ENCODE results near the gene PABPC3.

The PABPC3 gene

DNA sequence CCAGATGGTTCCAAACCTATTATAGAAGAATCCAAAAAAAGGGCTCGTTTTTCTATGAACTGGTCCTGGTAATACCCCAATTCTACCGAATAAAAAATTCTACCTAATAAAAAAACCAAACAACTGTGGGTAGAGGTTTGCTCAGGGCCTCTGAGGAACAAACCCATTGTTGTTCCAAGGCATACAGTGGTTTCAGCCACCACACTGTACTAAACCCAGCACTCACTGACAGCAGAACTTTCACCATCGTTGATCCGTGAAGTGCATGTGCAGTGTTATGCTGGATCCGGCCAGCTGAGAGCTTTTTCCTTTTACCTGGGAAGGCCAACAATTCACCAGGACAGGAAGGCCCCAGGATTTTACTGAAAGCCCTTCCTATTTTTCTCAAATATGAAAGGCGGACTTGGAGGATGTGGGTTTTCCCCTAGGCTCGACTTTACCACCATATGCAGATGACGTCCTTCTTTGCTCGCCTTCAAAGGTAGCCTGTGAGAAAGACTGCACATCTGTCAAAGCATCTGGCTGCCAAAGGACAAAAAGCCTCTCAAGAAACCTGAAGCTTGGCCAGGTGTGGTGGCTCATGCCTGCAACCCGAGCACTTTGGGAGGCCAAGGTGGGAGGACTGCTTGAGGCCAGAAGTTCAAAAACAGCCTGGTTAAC is 7.2 kb upstream of the PABPC3 start:
- Histone ChIP-seq H3K4me1 (ENCODE audit: low read length) (peaks cover 26% of the 10 kb centered on the region), H3K27me3 (ENCODE audit: low read depth, low read length) (peaks cover 11% of the 10 kb centered on the region), H3K9me3 (ENCODE audit: insufficient read depth, low read length) (no peaks in the 10 kb centered on the region), H2AFZ (ENCODE audit: low read depth, low read length) (peak overlapping the region; percentile 32; the same call in 1 of the 2 replicates), H3K4me3 (ENCODE audit: low read length) (peak overlapping the region; percentile 49), H3K27ac (ENCODE audit: low read length) (no peak overlapping the region), H4K20me1 (ENCODE audit: insufficient read depth, low read length) (no peaks in the 10 kb centered on the region), H3K9ac (ENCODE audit: low read length) (peak overlapping the region; percentile 22; the same call in 1 of the 2 replicates), H3K4me2 (ENCODE audit: low read length) (peak overlapping the region; percentile 69), H3K79me2 (ENCODE audit: low read length) (no peaks in the 10 kb centered on the region), H3K36me3 (replicated peaks; ENCODE audit: low read depth, low read length) (no peaks in the 10 kb centered on the region)
- no peak for TF ChIP-seq EZH2phosphoT487 (IDR thresholded peaks at IDR 0.05; ENCODE audit: low read depth)
- TF ChIP-seq, protein P1, sequence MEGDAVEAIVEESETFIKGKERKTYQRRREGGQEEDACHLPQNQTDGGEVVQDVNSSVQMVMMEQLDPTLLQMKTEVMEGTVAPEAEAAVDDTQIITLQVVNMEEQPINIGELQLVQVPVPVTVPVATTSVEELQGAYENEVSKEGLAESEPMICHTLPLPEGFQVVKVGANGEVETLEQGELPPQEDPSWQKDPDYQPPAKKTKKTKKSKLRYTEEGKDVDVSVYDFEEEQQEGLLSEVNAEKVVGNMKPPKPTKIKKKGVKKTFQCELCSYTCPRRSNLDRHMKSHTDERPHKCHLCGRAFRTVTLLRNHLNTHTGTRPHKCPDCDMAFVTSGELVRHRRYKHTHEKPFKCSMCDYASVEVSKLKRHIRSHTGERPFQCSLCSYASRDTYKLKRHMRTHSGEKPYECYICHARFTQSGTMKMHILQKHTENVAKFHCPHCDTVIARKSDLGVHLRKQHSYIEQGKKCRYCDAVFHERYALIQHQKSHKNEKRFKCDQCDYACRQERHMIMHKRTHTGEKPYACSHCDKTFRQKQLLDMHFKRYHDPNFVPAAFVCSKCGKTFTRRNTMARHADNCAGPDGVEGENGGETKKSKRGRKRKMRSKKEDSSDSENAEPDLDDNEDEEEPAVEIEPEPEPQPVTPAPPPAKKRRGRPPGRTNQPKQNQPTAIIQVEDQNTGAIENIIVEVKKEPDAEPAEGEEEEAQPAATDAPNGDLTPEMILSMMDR (IDR thresholded peaks at IDR 0.05; ENCODE audit: low read depth, low read length), result no peak

DNA sequence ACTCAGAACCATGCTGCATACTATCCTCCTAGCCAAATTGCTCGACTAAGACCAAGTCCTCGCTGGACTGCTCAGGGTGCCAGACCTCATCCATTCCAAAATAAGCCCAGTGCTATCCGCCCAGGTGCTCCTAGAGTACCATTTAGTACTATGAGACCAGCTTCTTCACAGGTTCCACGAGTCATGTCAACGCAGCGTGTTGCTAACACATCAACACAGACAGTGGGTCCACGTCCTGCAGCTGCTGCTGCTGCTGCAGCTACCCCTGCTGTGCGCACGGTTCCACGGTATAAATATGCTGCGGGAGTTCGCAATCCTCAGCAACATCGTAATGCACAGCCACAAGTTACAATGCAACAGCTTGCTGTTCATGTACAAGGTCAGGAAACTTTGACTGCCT is 1.5 kb downstream of the PABPC3 start:
- TF ChIP-seq EZH2phosphoT487 (IDR thresholded peaks at IDR 0.05; ENCODE audit: low read depth), result no peak
- TF ChIP-seq, protein P1 (IDR thresholded peaks at IDR 0.05; ENCODE audit: low read depth, low read length), result no peak
- Histone ChIP-seq H3K36me3 (replicated peaks; ENCODE audit: low read depth, low read length) (no peaks in the 10 kb centered on the region), H3K9me3 (ENCODE audit: insufficient read depth, low read length) (no peaks in the 10 kb centered on the region), H3K9ac (ENCODE audit: low read length) (no peak overlapping the region), H3K27me3 (ENCODE audit: low read depth, low read length) (no peaks in the 10 kb centered on the region), H4K20me1 (ENCODE audit: insufficient read depth, low read length) (no peaks in the 10 kb centered on the region), H3K27ac (ENCODE audit: low read length) (no peak overlapping the region), H2AFZ (ENCODE audit: low read depth, low read length) (no peak overlapping the region), H3K4me2 (ENCODE audit: low read length) (no peak overlapping the region), H3K4me1 (ENCODE audit: low read length) (no peaks in the 10 kb centered on the region), H3K4me3 (ENCODE audit: low read length) (no peak overlapping the region), H3K79me2 (ENCODE audit: low read length) (no peaks in the 10 kb centered on the region)

DNA sequence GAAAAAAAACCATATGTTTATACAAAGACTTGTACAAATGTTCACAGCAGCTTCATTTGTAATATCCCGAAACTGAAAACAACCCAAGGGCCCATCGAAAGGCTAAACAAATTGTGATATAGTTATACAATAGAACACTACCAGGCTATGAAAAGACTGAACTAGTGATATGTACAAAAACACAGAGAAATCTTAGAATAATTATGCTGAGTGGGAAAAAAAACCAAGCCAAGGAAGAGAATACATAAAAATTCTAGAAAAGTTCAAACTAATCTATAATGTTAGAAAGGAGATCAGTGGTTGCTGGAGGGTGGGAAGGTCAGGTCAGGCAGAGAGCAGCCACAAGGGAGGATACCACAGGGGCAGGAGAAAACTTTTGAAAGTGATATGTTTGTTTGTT is 7.8 kb downstream of the PABPC3 start:
- H3K4me3 ChIP-seq (ENCODE audit: low read length), result no peak overlapping the region
- no peak overlapping the region for H3K27ac ChIP-seq (ENCODE audit: low read length)
- H3K9ac ChIP-seq (ENCODE audit: low read length), result no peak overlapping the region
- TF ChIP-seq EZH2phosphoT487 (IDR thresholded peaks at IDR 0.05; ENCODE audit: low read depth), result no peak
- TF ChIP-seq, protein P1 (IDR thresholded peaks at IDR 0.05; ENCODE audit: low read depth, low read length), result no peak
- no peaks in the 10 kb centered on the region for H3K9me3 ChIP-seq (ENCODE audit: insufficient read depth, low read length)
- no peaks in the 10 kb centered on the region for H3K27me3 ChIP-seq (ENCODE audit: low read depth, low read length)
- no peaks in the 10 kb centered on the region for H3K4me1 ChIP-seq (ENCODE audit: low read length)
- H3K79me2 ChIP-seq (ENCODE audit: low read length), result no peaks in the 10 kb centered on the region
- no peaks in the 10 kb centered on the region for H4K20me1 ChIP-seq (ENCODE audit: insufficient read depth, low read length)
- H3K4me2 ChIP-seq (ENCODE audit: low read length), result no peak overlapping the region
- no peak overlapping the region for H2AFZ ChIP-seq (ENCODE audit: low read depth, low read length)
- no peaks in the 10 kb centered on the region for H3K36me3 ChIP-seq (replicated peaks; ENCODE audit: low read depth, low read length)

DNA sequence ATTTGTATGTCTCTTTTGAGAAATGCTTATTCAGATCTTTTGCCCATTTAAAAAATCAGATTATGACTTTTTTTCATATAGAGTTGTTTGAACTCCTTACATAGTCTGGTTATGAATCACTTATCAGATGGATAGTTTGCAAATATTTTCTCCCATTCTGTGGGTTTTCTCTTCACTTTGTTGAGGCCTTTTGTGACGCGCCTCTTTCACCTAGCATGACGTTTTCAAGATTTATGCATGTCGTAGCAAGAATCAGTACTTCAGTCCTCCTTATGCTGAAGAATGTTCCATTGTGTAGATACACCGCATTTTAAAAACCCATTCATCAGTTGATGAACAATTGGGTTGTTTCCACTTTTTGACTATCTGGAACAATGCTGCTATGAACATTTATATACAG is 13.4 kb downstream of the PABPC3 start:
- TF ChIP-seq EZH2phosphoT487 (IDR thresholded peaks at IDR 0.05; ENCODE audit: low read depth), result no peak
- TF ChIP-seq, protein P1 (IDR thresholded peaks at IDR 0.05; ENCODE audit: low read depth, low read length), result no peak
- Histone ChIP-seq H3K79me2 (ENCODE audit: low read length) (no peaks in the 10 kb centered on the region), H3K27me3 (ENCODE audit: low read depth, low read length) (no peaks in the 10 kb centered on the region), H3K9ac (ENCODE audit: low read length) (no peak overlapping the region), H3K36me3 (replicated peaks; ENCODE audit: low read depth, low read length) (no peaks in the 10 kb centered on the region), H4K20me1 (ENCODE audit: insufficient read depth, low read length) (no peaks in the 10 kb centered on the region), H3K4me2 (ENCODE audit: low read length) (no peak overlapping the region), H2AFZ (ENCODE audit: low read depth, low read length) (no peak overlapping the region), H3K27ac (ENCODE audit: low read length) (no peak overlapping the region), H3K9me3 (ENCODE audit: insufficient read depth, low read length) (no peaks in the 10 kb centered on the region), H3K4me1 (ENCODE audit: low read length) (peaks cover 12% of the 10 kb centered on the region), H3K4me3 (ENCODE audit: low read length) (no peak overlapping the region)

Measured in OCI-LY3 (cell line).